MM.1S (cell line): ENCODE data around the gene USP47.

ENCODE experiments used
- DNase-seq: peaks from one replicate; pipeline ENCODE4 v3.0.0-alpha.2; 2015
- H2AFZ ChIP-seq: fragments of 300-600 bp; sonication (generic); 2 replicates; pipeline ENCODE4 v1.6.0; 2016; ENCODE audit warnings: antibody characterized with exemption, low read length
- H3F3A ChIP-seq: fragments of 300-600 bp; sonication (generic); 2 replicates; pipeline ENCODE4 v1.6.1; 2016; ENCODE audit warnings: mild to moderate bottlenecking, antibody characterized with exemption, low read length, moderate library complexity, mixed read lengths; ENCODE audit not compliant: insufficient read depth
- H3K27ac ChIP-seq: fragments of 300-600 bp; sonication (generic); 2 replicates; pipeline ENCODE4 v1.5.1; 2016; ENCODE audit warnings: mild to moderate bottlenecking, low read length
- H3K27me3 ChIP-seq: fragments of 300-600 bp; sonication (generic); replicated peaks from 2 replicates; pipeline ENCODE4 v1.6.0; 2016; ENCODE audit warnings: low read length; ENCODE audit not compliant: insufficient read depth
- H3K36me3 ChIP-seq: fragments of 300-600 bp; sonication (generic); replicated peaks from 2 replicates; pipeline ENCODE4 v1.6.1; 2016; ENCODE audit warnings: mild to moderate bottlenecking, low read length, mixed read lengths; ENCODE audit not compliant: insufficient read depth
- H3K4me1 ChIP-seq: fragments of 300-600 bp; sonication (generic); 2 replicates; pipeline ENCODE4 v1.6.1; 2016; ENCODE audit warnings: low read length, mixed read lengths
- H3K4me2 ChIP-seq: fragments of 300-600 bp; sonication (generic); 2 replicates; pipeline ENCODE4 v1.6.0; 2016; ENCODE audit warnings: low read depth, low read length
- H3K4me3 ChIP-seq: fragments of 300-600 bp; sonication (generic); 2 replicates; pipeline ENCODE4 v1.5.1; 2016; ENCODE audit warnings: low read length, mixed read lengths
- H3K79me2 ChIP-seq: fragments of 300-600 bp; sonication (generic); 2 replicates; pipeline ENCODE4 v1.6.1; 2016; ENCODE audit warnings: mixed run types, low read length, mixed read lengths
- H3K9ac ChIP-seq: fragments of 300-600 bp; sonication (generic); 2 replicates; pipeline ENCODE4 v1.6.1; 2016; ENCODE audit warnings: low read length, mixed read lengths
- H3K9me2 ChIP-seq: fragments of 300-600 bp; sonication (generic); replicated peaks from 2 replicates; pipeline ENCODE4 v1.6.1; 2016; ENCODE audit warnings: mild to moderate bottlenecking, low read length, mixed read lengths; ENCODE audit not compliant: insufficient read depth
- H3K9me3 ChIP-seq: fragments of 300-600 bp; sonication (generic); replicated peaks from 2 replicates; pipeline ENCODE4 v1.6.1; 2016; ENCODE audit warnings: mild to moderate bottlenecking, low read length, mixed read lengths; ENCODE audit not compliant: insufficient read depth
- H4K20me1 ChIP-seq: fragments of 300-600 bp; sonication (generic); 2 replicates; pipeline ENCODE4 v1.6.1; 2016; ENCODE audit warnings: mild to moderate bottlenecking, low read length, moderate library complexity, mixed read lengths; ENCODE audit not compliant: insufficient read depth
- CTCF ChIP-seq: fragments of 300-600 bp; sonication (generic); IDR thresholded peaks from 2 replicates; pipeline ENCODE4 v1.5.1; 2016; ENCODE audit warnings: antibody characterized with exemption, low read length, mixed read lengths
- EZH2 ChIP-seq: fragments of 300-600 bp; sonication (generic); optimal IDR thresholded peaks from 2 replicates; pipeline ENCODE3; 2017; ENCODE audit warnings: low read depth, mild to moderate bottlenecking, antibody characterized with exemption, low read length, mixed read lengths
- EZH2phosphoT487 ChIP-seq: fragments of 300-600 bp; sonication (generic); IDR thresholded peaks from 2 replicates; pipeline ENCODE4 v1.6.1; 2018; ENCODE audit warnings: antibody characterized with exemption, low read length

Gene USP47

DNA sequence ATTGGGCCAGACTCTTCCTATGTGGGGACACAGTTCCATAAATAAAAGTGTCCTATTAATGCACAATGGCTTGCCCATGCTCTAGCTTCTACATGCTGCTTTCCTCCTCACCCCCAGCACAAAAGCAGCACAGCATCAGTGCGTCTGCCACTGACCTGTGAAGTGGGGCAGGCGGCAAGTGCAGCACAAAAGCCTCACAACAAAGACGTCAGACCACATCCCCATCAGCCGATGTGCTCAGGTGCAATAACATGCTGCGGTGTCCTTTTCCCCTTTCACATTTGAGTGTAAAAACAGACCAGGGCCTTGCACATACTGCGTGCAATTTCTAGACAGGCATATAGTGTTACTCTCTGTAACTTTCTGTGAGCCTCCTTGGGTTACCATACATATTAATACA is 153.8 kb downstream of the USP47 start:
- Histone ChIP-seq H3K27me3 (no peaks in the 10 kb centered on the region), H3K4me3 (no peak overlapping the region), H2AFZ (no peak overlapping the region), H3F3A (no peaks in the 10 kb centered on the region; the same call in none of the 2 replicates), H3K9me2 (no peaks in the 10 kb centered on the region), H3K9ac (no peak overlapping the region), H3K9me3 (no peaks in the 10 kb centered on the region), H3K4me2 (no peak overlapping the region), H3K27ac (peak overlapping the region; percentile 19; the same call in 1 of the 2 replicates), H4K20me1 (no peaks in the 10 kb centered on the region), H3K79me2 (no peaks in the 10 kb centered on the region), H3K36me3 (no peaks in the 10 kb centered on the region), H3K4me1 (peaks cover 6% of the 10 kb centered on the region; the same call in 1 of the 2 replicates)
- peak; percentile 84 for DNase-seq
- no peak for TF ChIP-seq CTCF
- no peak for TF ChIP-seq EZH2phosphoT487
- no peak for TF ChIP-seq EZH2

DNA sequence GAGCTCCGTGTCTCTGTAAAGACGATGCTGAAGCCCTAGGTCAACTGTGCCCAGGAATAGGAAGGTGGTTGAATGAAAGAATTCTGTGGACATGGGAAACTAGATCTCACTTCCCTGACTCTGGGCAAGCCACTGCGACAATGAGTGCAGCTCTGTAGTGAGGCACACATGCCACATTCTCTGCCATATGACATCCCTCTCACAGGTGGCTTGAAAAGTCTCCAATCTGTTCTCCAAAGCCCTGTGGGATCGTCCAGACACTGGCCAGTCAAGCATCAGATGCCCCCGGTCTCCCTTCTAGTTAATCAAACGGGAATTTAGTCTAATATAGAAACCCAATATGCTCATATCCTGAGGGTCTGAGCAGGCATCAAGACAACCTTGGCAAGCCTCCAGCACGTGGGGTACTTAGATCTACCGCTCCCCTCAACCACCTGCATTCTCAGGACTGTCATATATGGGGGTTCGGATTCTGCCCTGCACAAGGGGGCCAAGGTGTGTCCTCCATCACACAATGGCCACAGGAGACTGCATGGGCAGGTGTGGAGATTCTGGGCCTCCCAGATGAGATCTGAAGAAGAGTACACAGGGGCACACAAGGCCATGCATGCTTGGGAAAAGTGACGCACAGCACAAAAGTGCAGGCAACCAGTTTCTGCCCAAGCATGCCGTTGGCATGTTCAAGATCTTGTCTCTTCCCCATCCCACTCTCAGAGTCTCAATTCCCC is 154.7 kb downstream of the USP47 start:
- Histone ChIP-seq H3K27me3 (no peaks in the 10 kb centered on the region), H3K9me2 (no peaks in the 10 kb centered on the region), H3K4me2 (no peak overlapping the region), H3K27ac (peak overlapping the region; percentile 15; the same call in 1 of the 2 replicates), H3K79me2 (no peaks in the 10 kb centered on the region), H3K36me3 (no peaks in the 10 kb centered on the region), H3K4me1 (peaks cover 6% of the 10 kb centered on the region; the same call in 1 of the 2 replicates), H3K9ac (no peak overlapping the region), H4K20me1 (no peaks in the 10 kb centered on the region), H3K9me3 (no peaks in the 10 kb centered on the region), H2AFZ (no peak overlapping the region), H3K4me3 (no peak overlapping the region), H3F3A (no peaks in the 10 kb centered on the region; the same call in none of the 2 replicates)
- TF ChIP-seq CTCF (no peak), EZH2phosphoT487 (no peak), EZH2 (no peak)
- DNase-seq, result no peak

GRCh38 chr11:11997049-11997322 is 155.2 kb downstream of the USP47 start:
- H3K9me2 ChIP-seq, result no peaks in the 10 kb centered on the region
- H3K9ac ChIP-seq, result no peak overlapping the region
- peaks cover 6% of the 10 kb centered on the region; the same call in 1 of the 2 replicates for H3K4me1 ChIP-seq
- no peaks in the 10 kb centered on the region for H3K79me2 ChIP-seq
- H3K9me3 ChIP-seq, result no peaks in the 10 kb centered on the region
- no peaks in the 10 kb centered on the region; the same call in none of the 2 replicates for H3F3A ChIP-seq
- no peak overlapping the region for H3K27ac ChIP-seq
- H3K4me3 ChIP-seq, result no peak overlapping the region
- no peaks in the 10 kb centered on the region for H4K20me1 ChIP-seq
- DNase-seq, result no peak
- H3K27me3 ChIP-seq, result no peaks in the 10 kb centered on the region
- H3K4me2 ChIP-seq, result no peak overlapping the region
- TF ChIP-seq EZH2phosphoT487, result no peak
- no peak for TF ChIP-seq EZH2
- no peak for TF ChIP-seq CTCF
- H3K36me3 ChIP-seq, result no peaks in the 10 kb centered on the region
- no peak overlapping the region for H2AFZ ChIP-seq
